ENCODE data around the gene NTRK3. TPM values are rescaled to one million over a fixed set of nuclear protein-coding genes. Genes with fewer than 3 reads are reported as not detected.

Gene NTRK3
- total and polyA plus RNA-seq, 4 donors, result 0.21 to 2.9 (median 0.32) TPM

GRCh38 chr15:88012233-88012632 lies 244.3 kb downstream of the NTRK3 start:
- no peak for DNase-seq (ENCODE audit: low spot score)
- Histone ChIP-seq H3K27ac (ENCODE audit: low read depth in 1 of 2, low read length in 2 of 2) (no peak overlapping the region), H3K9me3 (ENCODE audit: control insufficient read depth in 4 of 4, low read length in 3 of 4) (no peaks in the 10 kb centered on the region), H3K4me1 (ENCODE audit: control insufficient read depth in 4 of 4, insufficient read depth in 4 of 4, low read length in 3 of 4) (no peaks in the 10 kb centered on the region), H3K4me3 (ENCODE audit: low read depth in 1 of 3, low read length in 3 of 3) (no peak overlapping the region), H3K9ac (ENCODE audit: low read depth in 1 of 2, low read length in 2 of 2) (peak overlapping the region in 1 of 2 donors; percentile 22), H3K36me3 (ENCODE audit: control insufficient read depth in 4 of 4, insufficient read depth in 3 of 4, low read depth in 1 of 4, low read length in 3 of 4) (no peaks in the 10 kb centered on the region), H3K27me3 (ENCODE audit: control insufficient read depth in 4 of 4, insufficient read depth in 4 of 4, low read length in 3 of 4) (peaks cover 0 to 3% (median 0%) of the 10 kb centered on the region in 4 donors)
- TF ChIP-seq FOXA2 (IDR thresholded peaks at IDR 0.05) (no peak), SP1 (IDR thresholded peaks at IDR 0.05) (no peak), HNF4A (conservative IDR thresholded peaks at IDR 0.05) (no peak)
- TF ChIP-seq, protein P1, sequence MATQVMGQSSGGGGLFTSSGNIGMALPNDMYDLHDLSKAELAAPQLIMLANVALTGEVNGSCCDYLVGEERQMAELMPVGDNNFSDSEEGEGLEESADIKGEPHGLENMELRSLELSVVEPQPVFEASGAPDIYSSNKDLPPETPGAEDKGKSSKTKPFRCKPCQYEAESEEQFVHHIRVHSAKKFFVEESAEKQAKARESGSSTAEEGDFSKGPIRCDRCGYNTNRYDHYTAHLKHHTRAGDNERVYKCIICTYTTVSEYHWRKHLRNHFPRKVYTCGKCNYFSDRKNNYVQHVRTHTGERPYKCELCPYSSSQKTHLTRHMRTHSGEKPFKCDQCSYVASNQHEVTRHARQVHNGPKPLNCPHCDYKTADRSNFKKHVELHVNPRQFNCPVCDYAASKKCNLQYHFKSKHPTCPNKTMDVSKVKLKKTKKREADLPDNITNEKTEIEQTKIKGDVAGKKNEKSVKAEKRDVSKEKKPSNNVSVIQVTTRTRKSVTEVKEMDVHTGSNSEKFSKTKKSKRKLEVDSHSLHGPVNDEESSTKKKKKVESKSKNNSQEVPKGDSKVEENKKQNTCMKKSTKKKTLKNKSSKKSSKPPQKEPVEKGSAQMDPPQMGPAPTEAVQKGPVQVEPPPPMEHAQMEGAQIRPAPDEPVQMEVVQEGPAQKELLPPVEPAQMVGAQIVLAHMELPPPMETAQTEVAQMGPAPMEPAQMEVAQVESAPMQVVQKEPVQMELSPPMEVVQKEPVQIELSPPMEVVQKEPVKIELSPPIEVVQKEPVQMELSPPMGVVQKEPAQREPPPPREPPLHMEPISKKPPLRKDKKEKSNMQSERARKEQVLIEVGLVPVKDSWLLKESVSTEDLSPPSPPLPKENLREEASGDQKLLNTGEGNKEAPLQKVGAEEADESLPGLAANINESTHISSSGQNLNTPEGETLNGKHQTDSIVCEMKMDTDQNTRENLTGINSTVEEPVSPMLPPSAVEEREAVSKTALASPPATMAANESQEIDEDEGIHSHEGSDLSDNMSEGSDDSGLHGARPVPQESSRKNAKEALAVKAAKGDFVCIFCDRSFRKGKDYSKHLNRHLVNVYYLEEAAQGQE (IDR thresholded peaks at IDR 0.05), result no peak
- 44% methylated on average over 4 of the region's 4 CpGs for WGBS

DNA sequence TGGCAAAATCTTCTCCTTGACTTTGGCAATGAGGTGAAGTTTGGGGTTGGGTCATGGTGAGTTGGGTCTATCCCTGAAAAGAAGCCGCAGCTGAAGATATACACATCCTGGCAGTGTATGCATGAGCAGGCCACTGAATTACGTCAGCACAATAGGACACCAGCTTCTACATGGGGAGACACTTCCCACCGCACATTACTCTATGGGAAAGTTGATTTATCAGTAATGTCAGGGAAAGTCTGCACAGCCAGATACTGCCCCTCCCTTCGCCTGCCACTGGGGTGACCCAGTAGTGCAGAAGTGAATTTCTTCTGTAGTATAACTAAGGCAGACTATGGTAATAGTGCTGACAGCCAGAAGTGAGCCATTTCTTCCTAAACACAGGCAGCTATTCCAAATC lies 245.0 kb downstream of the NTRK3 start:
- Histone ChIP-seq H3K4me3 (ENCODE audit: low read depth in 1 of 3, low read length in 3 of 3) (no peak overlapping the region), H3K9me3 (ENCODE audit: control insufficient read depth in 4 of 4, low read length in 3 of 4) (no peaks in the 10 kb centered on the region), H3K27ac (ENCODE audit: low read depth in 1 of 2, low read length in 2 of 2) (no peak overlapping the region), H3K36me3 (ENCODE audit: control insufficient read depth in 4 of 4, insufficient read depth in 3 of 4, low read depth in 1 of 4, low read length in 3 of 4) (no peaks in the 10 kb centered on the region), H3K27me3 (ENCODE audit: control insufficient read depth in 4 of 4, insufficient read depth in 4 of 4, low read length in 3 of 4) (peaks cover 0 to 3% (median 0%) of the 10 kb centered on the region in 4 donors), H3K4me1 (ENCODE audit: control insufficient read depth in 4 of 4, insufficient read depth in 4 of 4, low read length in 3 of 4) (no peaks in the 10 kb centered on the region), H3K9ac (ENCODE audit: low read depth in 1 of 2, low read length in 2 of 2) (no peak overlapping the region)
- no peak for TF ChIP-seq JUND (IDR thresholded peaks at IDR 0.05)
- TF ChIP-seq FOXA1 (IDR thresholded peaks at IDR 0.05), result no peak
- TF ChIP-seq GABPA (IDR thresholded peaks at IDR 0.05 in 1 of 2, conservative IDR thresholded peaks at IDR 0.05 in 1 of 2), result no peak
- TF ChIP-seq, protein P1 (IDR thresholded peaks at IDR 0.05), result no peak
- TF ChIP-seq SP1 (IDR thresholded peaks at IDR 0.05), result no peak
- TF ChIP-seq, protein P2, sequence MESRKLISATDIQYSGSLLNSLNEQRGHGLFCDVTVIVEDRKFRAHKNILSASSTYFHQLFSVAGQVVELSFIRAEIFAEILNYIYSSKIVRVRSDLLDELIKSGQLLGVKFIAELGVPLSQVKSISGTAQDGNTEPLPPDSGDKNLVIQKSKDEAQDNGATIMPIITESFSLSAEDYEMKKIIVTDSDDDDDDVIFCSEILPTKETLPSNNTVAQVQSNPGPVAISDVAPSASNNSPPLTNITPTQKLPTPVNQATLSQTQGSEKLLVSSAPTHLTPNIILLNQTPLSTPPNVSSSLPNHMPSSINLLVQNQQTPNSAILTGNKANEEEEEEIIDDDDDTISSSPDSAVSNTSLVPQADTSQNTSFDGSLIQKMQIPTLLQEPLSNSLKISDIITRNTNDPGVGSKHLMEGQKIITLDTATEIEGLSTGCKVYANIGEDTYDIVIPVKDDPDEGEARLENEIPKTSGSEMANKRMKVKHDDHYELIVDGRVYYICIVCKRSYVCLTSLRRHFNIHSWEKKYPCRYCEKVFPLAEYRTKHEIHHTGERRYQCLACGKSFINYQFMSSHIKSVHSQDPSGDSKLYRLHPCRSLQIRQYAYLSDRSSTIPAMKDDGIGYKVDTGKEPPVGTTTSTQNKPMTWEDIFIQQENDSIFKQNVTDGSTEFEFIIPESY (IDR thresholded peaks at IDR 0.05), result no peak
- TF ChIP-seq RXRA (IDR thresholded peaks at IDR 0.05), result no peak
- TF ChIP-seq FOXA2 (IDR thresholded peaks at IDR 0.05), result no peak
- WGBS, result 77% methylated on average over 4 of the region's 4 CpGs
- no peak for DNase-seq (ENCODE audit: low spot score)
